Bone marrow (tissue), 2 donors: ENCODE measurements around the gene VPS11.

Experiments used
- DNase-seq, 2 donors: peaks; one replicate each; lab custom pipeline; 2025; lab: John Stamatoyannopoulos, UW

Gene VPS11

DNA sequence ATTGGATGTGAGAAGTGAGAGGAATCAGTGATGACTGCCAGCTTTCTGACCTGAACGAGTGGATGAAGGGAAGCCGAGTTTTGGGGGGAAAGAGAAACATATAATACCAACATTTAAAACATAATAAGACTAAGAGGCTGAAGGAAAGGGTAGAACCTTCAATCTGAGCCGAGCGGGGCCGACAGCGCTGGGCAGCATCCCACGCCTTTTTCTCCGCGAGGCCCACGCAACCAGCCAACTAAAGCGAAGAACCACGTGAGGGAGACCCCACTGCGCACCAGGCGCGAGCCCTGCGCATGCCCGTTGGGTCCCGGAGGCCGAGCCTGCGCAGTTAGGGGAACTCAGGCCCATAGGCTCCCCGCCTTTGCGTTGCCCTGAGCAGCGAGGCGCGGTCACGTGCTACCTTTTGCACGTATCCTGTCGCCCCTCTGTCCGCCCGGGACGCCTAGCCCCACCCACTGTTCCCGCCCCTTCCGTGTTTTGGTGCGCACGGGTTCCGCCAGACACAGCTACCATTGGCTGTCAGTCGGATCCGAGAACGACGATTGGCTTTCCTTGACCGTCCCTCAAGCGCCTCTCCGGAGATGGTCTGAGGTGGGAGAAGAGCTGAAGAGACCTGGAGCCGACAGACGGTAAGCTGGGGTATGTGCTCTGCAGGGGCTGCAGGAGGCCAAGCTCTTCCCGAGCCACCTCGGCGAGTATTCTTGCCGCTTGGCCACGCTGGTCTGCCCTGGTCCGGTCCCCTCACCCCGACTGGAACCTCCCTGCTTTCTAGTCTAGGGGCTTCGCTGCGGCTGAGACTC, 53.6 kb downstream of the VPS11 start, which contains the start of gene HINFP:
Gene HINFP, plus strand, starts transcription at position 573 of the 803 bp plus-strand sequence. CDS start 5,365 bp downstream, outside the sequence.
- peak; percentile 96 to 98 for DNase-seq

DNA sequence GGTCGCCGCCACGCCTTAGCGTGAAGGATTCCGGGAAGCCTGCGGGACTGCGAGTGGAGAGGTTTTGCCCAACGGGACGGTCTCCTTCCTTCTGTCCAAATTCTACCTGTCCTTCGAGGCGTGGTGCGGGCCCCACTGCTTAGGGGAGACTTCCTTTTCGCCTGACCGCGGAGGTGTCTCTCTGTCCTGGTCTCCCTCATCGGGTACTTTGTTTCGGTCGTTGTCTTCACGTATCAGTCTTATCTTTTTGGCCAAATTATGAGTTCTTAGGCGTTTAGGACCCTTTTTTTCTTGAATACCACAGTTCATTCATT, 54.1 kb downstream of the VPS11 start:
- DNase-seq, result no peak

DNA sequence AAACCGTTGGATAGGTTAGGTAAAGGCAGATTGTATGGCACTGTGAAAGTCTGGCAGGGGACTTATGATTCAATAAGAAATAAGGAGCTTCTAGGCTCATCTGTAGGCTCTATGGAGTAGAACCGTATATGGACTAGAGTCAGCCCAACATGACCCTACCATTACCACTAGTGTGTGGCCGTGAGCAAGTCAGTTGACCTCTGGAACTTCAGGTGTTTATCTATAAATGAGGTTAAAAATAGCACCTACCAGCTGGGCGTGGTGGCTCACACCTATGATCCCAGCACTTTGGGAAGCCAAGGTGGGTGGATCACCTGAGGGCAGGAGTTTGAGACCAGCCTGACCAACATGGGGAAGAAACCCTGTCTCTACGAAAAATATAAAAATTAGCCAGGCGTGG, 58.2 kb downstream of the VPS11 start:
- DNase-seq, result no peak

DNA sequence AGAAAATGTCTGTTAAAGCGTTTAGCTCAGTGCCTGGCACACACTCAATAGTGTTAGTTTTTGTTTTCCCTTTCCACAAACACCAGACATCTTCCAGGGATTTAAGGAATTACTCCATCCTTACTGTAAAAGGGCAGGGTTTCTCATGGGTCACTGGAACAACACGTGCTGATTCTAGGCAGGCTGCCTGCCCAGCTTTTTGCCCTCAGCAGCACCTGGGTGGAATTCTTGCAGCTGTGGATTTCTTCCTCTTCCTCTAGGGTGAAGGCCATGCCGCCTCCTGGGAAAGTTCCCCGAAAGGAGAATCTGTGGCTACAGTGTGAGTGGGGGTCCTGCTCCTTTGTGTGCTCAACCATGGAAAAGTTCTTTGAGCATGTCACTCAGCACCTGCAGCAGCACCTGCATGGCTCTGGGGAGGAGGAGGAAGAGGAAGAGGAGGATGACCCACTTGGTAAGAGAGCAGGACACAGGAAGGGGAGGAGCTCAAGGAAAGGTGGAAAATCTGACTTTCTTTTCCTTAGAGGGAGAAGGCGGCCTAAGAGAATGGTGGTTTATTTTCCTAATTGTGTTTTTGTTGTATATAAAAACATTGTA, 59.2 kb downstream of the VPS11 start:
- DNase-seq, result no peak

DNA sequence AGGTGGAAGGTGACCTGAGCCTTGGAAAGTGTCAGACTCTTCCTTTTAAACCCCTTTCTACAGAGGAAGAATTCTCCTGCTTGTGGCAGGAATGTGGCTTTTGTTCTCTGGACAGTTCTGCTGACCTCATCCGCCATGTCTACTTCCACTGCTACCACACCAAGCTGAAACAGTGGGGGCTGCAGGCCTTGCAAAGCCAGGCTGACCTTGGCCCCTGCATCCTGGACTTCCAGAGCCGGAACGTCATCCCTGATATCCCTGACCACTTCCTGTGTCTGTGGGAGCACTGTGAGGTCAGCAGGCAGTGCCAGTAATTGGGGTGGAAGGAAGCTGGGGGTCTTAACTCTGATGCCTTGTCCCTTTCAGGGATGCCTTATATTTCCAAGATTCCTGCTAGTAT, 63.0 kb downstream of the VPS11 start:
- no peak for DNase-seq
